Medulla oblongata (tissue), 1 donor: ENCODE data around the gene GH1.

Experiments used
- DNase-seq: peaks from one replicate; pipeline ENCODE4 v3.0.0-alpha.2; 2015; ENCODE audit errors: extremely low spot score

Gene GH1

GRCh38 chr17:63944736-63945499, 26.3 kb upstream of the GH1 start:
- no peak for DNase-seq

DNA sequence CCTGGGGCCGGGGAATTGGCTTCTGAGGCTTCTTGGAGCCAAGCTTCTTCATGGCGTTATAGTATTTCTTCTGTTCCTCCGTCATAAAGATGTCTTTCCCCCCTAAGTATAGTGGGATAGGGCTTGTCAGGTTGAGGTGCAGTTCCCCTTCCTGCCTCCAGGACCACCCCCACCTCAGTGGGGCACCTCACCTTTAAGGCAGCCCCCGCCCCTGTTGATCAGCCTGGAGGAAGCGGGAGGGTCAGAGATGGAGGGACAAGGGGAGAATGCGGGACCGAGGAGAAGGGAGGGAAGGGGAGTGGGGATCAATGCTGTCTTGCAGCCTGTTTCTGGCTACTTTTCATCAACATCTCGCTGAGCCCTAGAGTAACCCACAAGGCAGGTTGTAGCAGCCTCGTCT, 25.1 kb upstream of the GH1 start:
- no peak for DNase-seq

DNA sequence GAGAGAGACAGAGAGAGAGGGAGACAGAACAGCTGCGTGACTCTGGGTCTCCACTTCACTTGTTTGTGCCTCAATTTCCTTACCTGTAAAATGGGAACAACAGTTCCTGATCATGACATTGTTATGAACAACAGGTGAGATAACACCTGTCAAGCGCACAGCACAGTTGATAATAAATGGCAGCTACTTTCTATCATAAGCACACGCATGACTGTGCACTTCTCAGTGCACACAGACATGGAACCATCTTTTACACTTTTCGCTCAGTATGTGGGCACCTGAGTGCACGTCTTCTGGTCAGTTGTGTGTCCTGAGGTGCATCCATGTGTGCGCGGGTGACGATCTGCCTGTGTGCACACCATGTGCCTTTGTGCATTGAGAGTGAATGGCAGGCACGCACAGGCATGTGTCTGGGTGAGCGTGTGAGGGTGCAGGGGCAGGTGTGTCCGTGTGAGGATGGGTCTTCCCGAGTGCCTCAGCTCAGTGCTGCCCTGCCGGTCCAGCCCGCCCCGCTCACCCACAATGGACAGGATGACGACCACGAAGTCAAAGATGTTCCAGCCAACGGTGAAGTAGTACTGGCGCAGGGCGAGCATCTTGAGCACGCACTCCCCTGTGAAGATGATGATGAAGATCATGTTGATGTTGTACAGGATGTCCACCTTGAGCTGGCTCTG, 23.8 kb upstream of the GH1 start:
- no peak for DNase-seq

DNA sequence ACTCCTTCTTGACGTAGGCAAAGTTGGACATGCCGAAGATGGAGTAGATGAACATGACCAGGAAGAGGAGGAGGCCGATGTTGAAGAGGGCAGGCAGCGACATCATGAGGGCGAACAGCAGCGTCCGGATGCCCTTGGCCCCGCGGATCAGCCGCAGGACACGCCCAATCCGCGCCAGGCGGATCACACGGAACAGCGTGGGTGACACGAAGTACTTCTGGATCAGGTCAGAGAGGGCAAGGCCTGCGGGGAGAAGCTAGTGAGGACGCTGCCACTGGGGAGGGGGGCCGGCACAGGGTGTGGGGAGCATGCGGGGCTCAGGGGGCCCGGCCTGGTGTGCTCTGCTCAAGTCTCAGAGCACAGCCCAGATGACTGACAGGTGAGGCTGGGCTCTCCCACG, 23.1 kb upstream of the GH1 start:
- DNase-seq, result no peak

DNA sequence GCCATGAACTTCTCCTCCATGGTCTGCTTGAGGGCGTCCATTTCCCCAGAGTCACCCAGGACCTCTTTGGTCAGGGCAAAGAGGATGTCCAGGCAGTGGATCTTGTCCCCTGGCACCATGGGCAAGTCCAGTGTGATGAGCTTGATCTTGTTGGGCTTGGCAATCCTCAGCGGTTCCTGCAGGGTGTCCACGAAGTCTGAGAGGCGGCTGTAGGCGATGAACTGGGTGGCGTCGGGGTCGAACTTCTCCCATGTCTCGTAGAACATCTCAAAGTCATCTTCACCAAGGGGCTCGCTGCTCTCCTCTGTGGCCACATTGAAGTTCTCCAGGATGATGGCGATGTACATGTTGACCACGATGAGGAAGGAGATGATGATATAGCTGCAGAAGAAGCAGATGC, 22.5 kb upstream of the GH1 start:
- DNase-seq, result no peak

GRCh38 chr17:63940584-63940983, 21.9 kb upstream of the GH1 start:
- no peak for DNase-seq

GRCh38 chr17:63939884-63940283, 21.2 kb upstream of the GH1 start:
- DNase-seq, result no peak

DNA sequence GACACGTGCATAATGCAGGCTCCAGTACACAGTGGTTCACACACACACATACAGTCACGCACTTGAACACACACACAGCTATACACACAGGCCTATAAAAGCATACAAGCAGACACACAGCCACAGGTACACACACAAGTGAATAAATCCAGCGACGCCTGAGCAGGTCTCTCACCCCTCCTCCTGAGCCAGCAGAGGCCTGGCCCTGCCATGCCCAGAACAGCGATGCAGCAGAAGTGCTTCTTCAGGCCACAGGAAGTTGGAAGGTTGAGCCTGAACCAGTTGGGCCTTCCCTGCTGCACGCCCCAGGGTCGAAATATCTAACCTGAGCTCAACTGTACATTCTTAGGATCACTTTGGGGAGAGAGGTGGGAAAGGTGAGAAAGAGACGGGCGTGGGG, 20.8 kb upstream of the GH1 start:
- no peak for DNase-seq

DNA sequence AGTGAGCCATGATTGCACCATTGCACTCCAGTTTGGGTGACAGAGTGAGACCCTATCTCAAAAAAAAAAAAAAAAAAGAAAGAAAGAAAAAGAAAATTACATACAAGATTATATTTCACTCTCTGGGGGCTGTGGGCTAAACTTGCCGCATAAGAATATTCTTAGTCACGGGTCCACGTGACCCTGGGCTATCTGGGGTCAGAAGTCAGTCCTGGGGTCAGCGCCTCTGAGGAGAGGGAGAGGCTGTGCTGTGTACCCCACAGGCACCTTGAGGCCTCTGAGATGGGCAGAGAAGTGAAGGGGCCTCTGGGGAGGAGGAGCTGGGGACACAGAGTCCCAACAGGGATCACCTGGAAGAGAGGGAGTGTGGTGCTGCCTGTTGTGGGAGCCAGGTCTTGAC, 19.3 kb upstream of the GH1 start:
- no peak for DNase-seq

GRCh38 chr17:63937319-63937718, 18.7 kb upstream of the GH1 start:
- no peak for DNase-seq

DNA sequence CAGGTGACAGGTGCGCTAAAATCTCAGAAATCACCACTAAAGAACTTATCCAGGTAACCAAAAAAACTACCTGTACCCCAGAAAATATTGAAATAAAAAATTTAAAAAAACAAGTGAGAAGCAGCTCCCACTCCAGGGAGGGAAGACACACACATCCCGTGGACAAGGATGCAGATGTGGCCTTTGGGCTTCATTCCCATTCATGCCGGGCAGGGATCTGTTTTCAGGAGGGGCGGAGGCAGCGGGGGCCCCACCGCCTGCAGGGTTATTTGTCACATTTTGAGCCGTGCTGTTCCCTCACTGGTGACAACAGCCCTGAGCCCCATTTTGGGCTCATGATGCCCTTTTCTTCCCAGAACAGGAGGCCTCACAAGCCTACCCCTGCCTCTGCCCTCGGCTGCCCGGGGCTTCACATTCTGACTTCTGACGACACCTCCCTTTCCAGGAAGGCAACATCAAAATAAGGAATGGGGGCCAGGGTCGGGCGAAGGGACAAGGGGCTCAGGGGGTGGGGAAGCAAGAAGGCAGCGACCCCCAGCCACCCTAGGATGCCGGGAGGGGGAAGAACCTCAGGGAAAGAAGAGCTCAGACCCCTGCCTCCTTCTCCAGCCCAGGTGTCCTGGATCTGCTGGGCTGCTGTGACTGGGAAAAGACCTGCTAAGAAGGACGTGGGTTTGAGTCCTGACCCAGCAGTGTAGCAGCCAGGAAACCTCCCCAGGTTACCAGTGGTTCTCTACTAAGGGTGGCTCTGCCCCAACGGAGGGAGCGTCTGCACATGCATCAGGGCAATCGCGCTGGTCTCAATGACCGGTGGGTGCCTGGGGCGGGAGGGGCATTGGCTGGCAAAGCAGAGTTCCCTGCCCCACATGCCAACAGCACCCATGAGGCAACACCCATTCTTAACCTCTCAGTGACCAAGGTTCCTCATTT, 15.8 kb upstream of the GH1 start:
- no peak for DNase-seq

- DNase-seq, result no peak
Measured at GRCh38 chr17:63933598-63933997, 15.0 kb upstream of the GH1 start.

- no peak for DNase-seq
Measured at GRCh38 chr17:63932721-63933120, 14.1 kb upstream of the GH1 start.

- no peak for DNase-seq
Measured at GRCh38 chr17:63931981-63932561, 13.4 kb upstream of the GH1 start, which contains the start of gene CD79B. TSS of gene CD79B (minus strand) at chr17:63932331. CDS start at chr17:63932261, 70 bp downstream.

GRCh38 chr17:63930951-63931575, 12.4 kb upstream of the GH1 start:
- peak; percentile 26 for DNase-seq

DNA sequence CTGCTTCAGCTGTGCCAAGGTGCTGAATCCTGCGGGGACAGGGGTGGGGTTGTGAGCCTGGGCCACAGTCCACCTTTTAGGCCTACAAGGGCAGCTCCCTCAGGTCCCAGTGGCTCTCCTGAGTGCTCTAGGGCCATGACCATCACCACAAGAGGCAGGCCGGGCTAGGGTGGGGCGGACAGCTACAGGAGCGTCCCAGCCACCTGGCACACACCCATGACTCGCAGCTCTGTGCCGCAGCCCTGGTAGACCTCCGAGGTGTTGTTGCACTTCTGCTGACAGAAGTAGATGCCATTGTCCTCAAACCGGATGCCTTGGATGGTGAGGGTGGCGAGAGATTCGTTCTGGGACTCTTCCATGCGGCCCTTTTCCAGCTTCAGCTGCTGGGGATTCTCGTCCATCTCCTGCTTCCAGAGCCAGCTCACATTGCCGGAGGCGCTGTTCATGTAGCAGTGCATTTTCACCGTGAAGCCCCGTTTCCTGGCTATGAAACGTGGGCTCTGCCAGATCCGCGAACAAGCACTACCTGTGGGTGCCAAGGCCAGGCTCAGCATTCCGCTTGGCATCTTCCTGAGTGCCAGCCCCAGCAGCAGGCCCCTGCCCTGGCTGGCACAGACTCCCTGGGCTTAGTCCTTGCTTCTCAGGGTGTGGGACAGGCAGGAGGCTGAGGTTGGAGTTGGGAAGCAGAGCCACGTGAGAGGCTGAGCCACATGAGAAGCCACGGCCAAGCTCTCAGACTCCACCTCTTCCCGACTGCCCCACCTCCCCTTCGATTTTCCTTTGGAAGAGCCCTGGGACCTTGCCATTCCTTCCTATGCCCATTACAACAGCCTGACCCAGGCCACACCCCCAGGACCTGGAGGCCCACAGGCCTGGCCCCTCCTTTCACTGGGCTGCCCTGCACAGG, 11.5 kb upstream of the GH1 start:
- DNase-seq, result no peak

DNA sequence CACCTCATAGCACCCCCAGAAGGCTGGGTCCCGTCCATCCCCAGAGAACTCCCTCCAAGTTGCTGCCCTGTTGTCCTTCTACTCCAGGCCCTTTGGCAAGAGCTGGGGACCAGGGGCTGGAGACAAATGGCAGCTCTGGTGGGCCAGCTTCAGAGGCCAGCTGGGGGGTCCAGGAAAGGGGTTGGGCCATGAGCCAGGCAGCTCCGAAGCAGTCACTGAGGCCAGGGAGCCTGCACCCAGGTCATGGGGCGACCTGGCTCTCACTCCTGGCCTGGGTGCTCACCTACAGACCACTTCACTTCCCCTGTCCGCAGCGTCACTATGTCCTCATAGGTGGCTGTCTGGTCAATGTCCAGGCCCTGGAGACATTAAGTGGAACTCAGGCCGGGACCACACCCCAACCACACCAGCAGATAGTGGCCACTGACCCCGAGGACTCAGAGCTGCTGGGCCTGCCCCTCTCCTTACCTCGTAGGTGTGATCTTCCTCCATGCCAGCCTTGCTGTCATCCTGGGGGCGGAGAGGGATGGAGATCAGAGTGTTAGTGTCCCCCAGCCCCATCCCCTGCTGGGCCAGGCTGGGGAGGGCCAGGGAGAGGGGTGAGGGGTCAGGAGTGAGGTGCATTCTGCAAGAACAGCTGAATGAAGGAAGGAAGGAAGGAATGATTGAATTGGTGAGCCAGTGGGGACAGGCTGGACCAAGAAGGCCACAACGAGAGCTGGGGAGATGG, 10.5 kb upstream of the GH1 start:
- no peak for DNase-seq

GRCh38 chr17:63928172-63928666, 9.6 kb upstream of the GH1 start:
- DNase-seq, result no peak

GRCh38 chr17:63927464-63928171, 9.0 kb upstream of the GH1 start:
- no peak for DNase-seq
